Activated T-cell treated with anti-CD3 and anti-CD28 coated beads, Interleukin-2, amount 50 U/mL, for 48 hours (primary cell): Measurements from ENCODE around the gene TPP1.

ENCODE experiments used
- DNase-seq, 2 experiments: peaks; one replicate each; pipeline ENCODE4 v3.0.0-alpha.2; 2020

Gene TPP1

GRCh38 chr11:6619004-6619745 is at the start of gene TPP1:
TSS of gene TPP1 (minus strand) at chr11:6619422. CDS start at chr11:6619400, 22 bp downstream.
- peak; percentile 95 for DNase-seq

- peak; percentile 49 to 61 for DNase-seq
Measured at GRCh38 chr11:6667733-6668374, 48.6 kb upstream of the TPP1 start.

- no peak for DNase-seq
Measured at GRCh38 chr11:6666302-6667183, 47.3 kb upstream of the TPP1 start.

- no peak for DNase-seq
Measured at GRCh38 chr11:6664551-6664950, 45.3 kb upstream of the TPP1 start.

GRCh38 chr11:6663794-6664469 is 44.7 kb upstream of the TPP1 start:
- no peak for DNase-seq

- no peak for DNase-seq
Measured at GRCh38 chr11:6660712-6661111, 41.5 kb upstream of the TPP1 start.

- DNase-seq, result no peak
Measured at GRCh38 chr11:6658647-6659046, 39.4 kb upstream of the TPP1 start.

- no peak for DNase-seq
Measured at GRCh38 chr11:6657346-6657745, 38.1 kb upstream of the TPP1 start.

GRCh38 chr11:6656936-6657335 is 37.7 kb upstream of the TPP1 start:
- DNase-seq, result no peak

- DNase-seq, result no peak
Measured at GRCh38 chr11:6656584-6656915, 37.3 kb upstream of the TPP1 start.

- DNase-seq, result no peak
Measured at GRCh38 chr11:6655790-6656583, 36.8 kb upstream of the TPP1 start, which contains the start of gene DCHS1. TSS of gene DCHS1 (minus strand) at chr11:6655809. CDS start at chr11:6641613, 14,196 bp downstream.

GRCh38 chr11:6655020-6655789 is 36.0 kb upstream of the TPP1 start:
- DNase-seq, result peak; percentile 50 to 52

- DNase-seq, result peak in 1 of 2 experiments; percentile 20
Measured at GRCh38 chr11:6654281-6655019, 35.2 kb upstream of the TPP1 start.

- DNase-seq, result no peak
Measured at GRCh38 chr11:6653656-6654055, 34.4 kb upstream of the TPP1 start.

- DNase-seq, result peak in 1 of 2 experiments; percentile 12
Measured at GRCh38 chr11:6653097-6653496, 33.9 kb upstream of the TPP1 start.

- no peak for DNase-seq
Measured at GRCh38 chr11:6652182-6652581, 33.0 kb upstream of the TPP1 start.

- peak; percentile 67 to 69 for DNase-seq
Measured at GRCh38 chr11:6650980-6651379, 31.8 kb upstream of the TPP1 start.

GRCh38 chr11:6650104-6650503 is 30.9 kb upstream of the TPP1 start:
- DNase-seq, result peak in 1 of 2 experiments; percentile 11

- no peak for DNase-seq
Measured at GRCh38 chr11:6648501-6648900, 29.3 kb upstream of the TPP1 start.

- peak in 1 of 2 experiments; percentile 15 for DNase-seq
Measured at GRCh38 chr11:6647836-6648235, 28.6 kb upstream of the TPP1 start.
